ENCODE data around the gene C1orf159.

DNA sequence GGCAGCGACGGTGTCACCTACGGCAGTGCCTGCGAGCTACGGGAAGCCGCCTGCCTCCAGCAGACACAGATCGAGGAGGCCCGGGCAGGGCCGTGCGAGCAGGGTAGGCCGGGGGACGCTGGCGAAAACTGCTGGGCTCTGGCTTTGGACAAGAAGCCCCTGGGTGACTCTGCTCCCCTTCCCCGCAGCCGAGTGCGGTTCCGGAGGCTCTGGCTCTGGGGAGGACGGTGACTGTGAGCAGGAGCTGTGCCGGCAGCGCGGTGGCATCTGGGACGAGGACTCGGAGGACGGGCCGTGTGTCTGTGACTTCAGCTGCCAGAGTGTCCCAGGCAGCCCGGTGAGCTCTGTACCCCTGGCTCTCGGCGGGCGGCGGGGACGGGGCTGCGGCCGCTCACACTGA, 72.0 kb downstream of the C1orf159 start:
- TF ChIP-seq POLR2AphosphoS5 (IDR thresholded peaks at IDR 0.05; ENCODE audit: low read depth), result no peak
- TF ChIP-seq, protein P1, sequence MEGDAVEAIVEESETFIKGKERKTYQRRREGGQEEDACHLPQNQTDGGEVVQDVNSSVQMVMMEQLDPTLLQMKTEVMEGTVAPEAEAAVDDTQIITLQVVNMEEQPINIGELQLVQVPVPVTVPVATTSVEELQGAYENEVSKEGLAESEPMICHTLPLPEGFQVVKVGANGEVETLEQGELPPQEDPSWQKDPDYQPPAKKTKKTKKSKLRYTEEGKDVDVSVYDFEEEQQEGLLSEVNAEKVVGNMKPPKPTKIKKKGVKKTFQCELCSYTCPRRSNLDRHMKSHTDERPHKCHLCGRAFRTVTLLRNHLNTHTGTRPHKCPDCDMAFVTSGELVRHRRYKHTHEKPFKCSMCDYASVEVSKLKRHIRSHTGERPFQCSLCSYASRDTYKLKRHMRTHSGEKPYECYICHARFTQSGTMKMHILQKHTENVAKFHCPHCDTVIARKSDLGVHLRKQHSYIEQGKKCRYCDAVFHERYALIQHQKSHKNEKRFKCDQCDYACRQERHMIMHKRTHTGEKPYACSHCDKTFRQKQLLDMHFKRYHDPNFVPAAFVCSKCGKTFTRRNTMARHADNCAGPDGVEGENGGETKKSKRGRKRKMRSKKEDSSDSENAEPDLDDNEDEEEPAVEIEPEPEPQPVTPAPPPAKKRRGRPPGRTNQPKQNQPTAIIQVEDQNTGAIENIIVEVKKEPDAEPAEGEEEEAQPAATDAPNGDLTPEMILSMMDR (IDR thresholded peaks at IDR 0.05; ENCODE audit: insufficient read depth, low read length), result no peak
- no peak for TF ChIP-seq SPI1 (IDR thresholded peaks at IDR 0.05; ENCODE audit: borderline replicate concordance, low read depth)
